ENCODE data around the gene NRP2. TPM values are rescaled to one million over a fixed set of nuclear protein-coding genes. Genes with fewer than 3 reads are reported as not detected.
A peak's percentile ranks its signal among the peaks of the same experiment; 100 is the strongest.

Gene NRP2
- total and polyA plus RNA-seq, 2 donors (not counting 1 experiment from before 2014, with no cell fraction given): 1.8 to 6.8 TPM

DNA sequence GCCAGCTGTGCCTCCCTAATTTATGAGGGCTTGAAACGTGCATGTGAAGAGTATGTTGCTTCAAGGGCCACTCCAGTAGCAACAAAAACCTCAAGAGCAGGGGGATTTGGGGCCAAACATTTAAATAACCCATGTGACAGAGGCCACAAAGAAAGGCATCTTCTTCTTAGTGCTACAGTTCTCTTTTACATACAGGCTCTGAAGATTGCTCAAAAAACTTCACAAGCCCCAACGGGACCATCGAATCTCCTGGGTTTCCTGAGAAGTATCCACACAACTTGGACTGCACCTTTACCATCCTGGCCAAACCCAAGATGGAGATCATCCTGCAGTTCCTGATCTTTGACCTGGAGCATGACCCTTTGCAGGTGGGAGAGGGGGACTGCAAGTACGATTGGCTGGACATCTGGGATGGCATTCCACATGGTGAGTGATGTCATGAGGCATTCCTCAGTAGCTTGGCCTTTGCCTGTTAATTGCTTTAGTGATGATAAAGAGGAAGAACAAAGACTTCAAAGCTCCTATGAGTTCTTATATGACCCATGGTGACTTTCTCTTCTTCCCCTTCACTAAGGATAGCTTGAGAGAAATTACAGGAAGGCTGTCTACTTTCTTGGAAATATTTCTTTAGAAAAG, 40.1 kb downstream of the NRP2 start:
- H2AFZ ChIP-seq (ENCODE audit: insufficient read depth, low read depth, low read length, poor library complexity, severe bottlenecking): no peak overlapping the region
- H3K79me2 ChIP-seq (ENCODE audit: control insufficient read depth, insufficient read depth, low read length): no peaks in the 10 kb centered on the region
- no peak for TF ChIP-seq EZH2 (IDR thresholded peaks at IDR 0.05; ENCODE audit: borderline replicate concordance, insufficient read depth, low read depth, low read length, poor library complexity, severe bottlenecking)
- TF ChIP-seq, protein P1, sequence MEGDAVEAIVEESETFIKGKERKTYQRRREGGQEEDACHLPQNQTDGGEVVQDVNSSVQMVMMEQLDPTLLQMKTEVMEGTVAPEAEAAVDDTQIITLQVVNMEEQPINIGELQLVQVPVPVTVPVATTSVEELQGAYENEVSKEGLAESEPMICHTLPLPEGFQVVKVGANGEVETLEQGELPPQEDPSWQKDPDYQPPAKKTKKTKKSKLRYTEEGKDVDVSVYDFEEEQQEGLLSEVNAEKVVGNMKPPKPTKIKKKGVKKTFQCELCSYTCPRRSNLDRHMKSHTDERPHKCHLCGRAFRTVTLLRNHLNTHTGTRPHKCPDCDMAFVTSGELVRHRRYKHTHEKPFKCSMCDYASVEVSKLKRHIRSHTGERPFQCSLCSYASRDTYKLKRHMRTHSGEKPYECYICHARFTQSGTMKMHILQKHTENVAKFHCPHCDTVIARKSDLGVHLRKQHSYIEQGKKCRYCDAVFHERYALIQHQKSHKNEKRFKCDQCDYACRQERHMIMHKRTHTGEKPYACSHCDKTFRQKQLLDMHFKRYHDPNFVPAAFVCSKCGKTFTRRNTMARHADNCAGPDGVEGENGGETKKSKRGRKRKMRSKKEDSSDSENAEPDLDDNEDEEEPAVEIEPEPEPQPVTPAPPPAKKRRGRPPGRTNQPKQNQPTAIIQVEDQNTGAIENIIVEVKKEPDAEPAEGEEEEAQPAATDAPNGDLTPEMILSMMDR (IDR thresholded peaks at IDR 0.05): no peak
- intact Hi-C loops (cut with micrococcal nuclease): loop anchor here (2.0 to 5.0 kb wide), 2 partner anchors 16 to 40 kb away; partner anchors contain the start of gene NRP2
- no peaks in the 10 kb centered on the region for H3K9me3 ChIP-seq (ENCODE audit: control extremely low read depth in 1 of 3, control insufficient read depth in 2 of 3, insufficient read depth in 1 of 3, low read length in 2 of 3)
- POLR2A ChIA-PET: interaction anchor here (1.2 kb wide), 1 partner anchor 15 kb away, joined by 6 read pairs; no protein-coding TSS in a partner anchor
- no peaks in the 10 kb centered on the region for H3K27me3 ChIP-seq (replicated peaks in 1 of 4; ENCODE audit: control extremely low read depth in 1 of 4, control insufficient read depth in 3 of 4, insufficient read depth in 4 of 4, low read length in 3 of 4)
- no peak overlapping the region for H3K4me3 ChIP-seq (ENCODE audit: control extremely low read depth in 1 of 5, extremely low read depth in 1 of 5, insufficient read depth in 1 of 5, low read depth in 2 of 5, low read length in 4 of 5)
- no peaks in the 10 kb centered on the region for H3K36me3 ChIP-seq (replicated peaks in 1 of 2; ENCODE audit: control extremely low read depth in 1 of 2, control insufficient read depth in 1 of 2, extremely low read depth in 1 of 2, insufficient read depth in 2 of 2, low read length in 1 of 2)
- H3K9ac ChIP-seq (ENCODE audit: low read length): no peak overlapping the region
- Mint-ChIP-seq H3K4me1 (peaks cover 18% of the 10 kb centered on the region), H3K4me3 (peak overlapping the region; percentile 15), H3K9me3 (ENCODE audit: insufficient read depth) (no peaks in the 10 kb centered on the region), H3K27me3 (no peaks in the 10 kb centered on the region), H3K27ac (peak overlapping the region; percentile 68)
- CTCF ChIA-PET: interaction anchor here (2.3 to 3.2 kb wide), 2 partner anchors 44 to 47 kb away, joined by 9 to 12 read pairs; no protein-coding TSS in a partner anchor
- H4K20me1 ChIP-seq (ENCODE audit: control insufficient read depth, insufficient read depth, low read length, poor library complexity, severe bottlenecking): no peaks in the 10 kb centered on the region
- DNase-seq (no peak), ATAC-seq (ENCODE audit: low read depth) (no peak)
- peaks cover 11 to 16% of the 10 kb centered on the region in 2 donors for H3K4me1 ChIP-seq (ENCODE audit: control insufficient read depth in 2 of 2, insufficient read depth in 2 of 2, low read length in 2 of 2)
- no peak overlapping the region for H3K27ac ChIP-seq (ENCODE audit: low read length in 2 of 2)
- peak overlapping the region; percentile 14 for H3K4me2 ChIP-seq (replicated peaks; ENCODE audit: low read depth, low read length, poor library complexity, severe bottlenecking)
- WGBS (ENCODE audit: insufficient coverage): 50% methylated on average over 2 of the region's 4 CpGs

DNA sequence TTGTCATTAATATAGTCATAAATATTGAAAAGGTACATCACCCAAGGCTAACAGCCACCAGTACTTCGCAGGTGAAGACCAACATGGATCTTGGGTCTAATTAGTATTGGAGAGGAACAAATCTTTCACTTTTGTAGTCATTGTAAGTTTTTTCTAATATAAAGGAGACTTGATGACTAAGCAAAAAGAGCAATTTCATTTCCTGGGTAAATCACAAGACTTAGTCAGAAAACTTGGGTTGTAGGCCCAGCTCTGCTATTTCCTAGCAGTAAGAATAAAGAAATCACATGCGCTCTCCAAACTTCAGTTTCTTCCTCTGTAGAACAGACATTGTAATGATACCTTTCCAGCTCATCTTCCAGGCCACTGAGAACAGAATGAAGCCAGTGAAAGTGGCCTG, 40.9 kb downstream of the NRP2 start:
- H3K9me3 Mint-ChIP-seq (ENCODE audit: insufficient read depth): no peaks in the 10 kb centered on the region
- no peaks in the 10 kb centered on the region for H3K27me3 Mint-ChIP-seq
- H3K9ac ChIP-seq (ENCODE audit: low read length): no peak overlapping the region

More for the DNA sequence above, 40.9 kb downstream of the NRP2 start:
- no peaks in the 10 kb centered on the region for H3K79me2 ChIP-seq (ENCODE audit: control insufficient read depth, insufficient read depth, low read length)
- peaks cover 18% of the 10 kb centered on the region for H3K4me1 Mint-ChIP-seq
- H3K4me3 ChIP-seq (ENCODE audit: control extremely low read depth in 1 of 5, extremely low read depth in 1 of 5, insufficient read depth in 1 of 5, low read depth in 2 of 5, low read length in 4 of 5): no peak overlapping the region
- no peak overlapping the region for H3K27ac ChIP-seq (ENCODE audit: low read length in 2 of 2)
- no peak for ATAC-seq (ENCODE audit: low read depth)
- no peak for TF ChIP-seq EZH2 (IDR thresholded peaks at IDR 0.05; ENCODE audit: borderline replicate concordance, insufficient read depth, low read depth, low read length, poor library complexity, severe bottlenecking)
- TF ChIP-seq, protein P1 (IDR thresholded peaks at IDR 0.05): no peak
- H3K4me2 ChIP-seq (replicated peaks; ENCODE audit: low read depth, low read length, poor library complexity, severe bottlenecking): no peak overlapping the region
- CTCF ChIA-PET: interaction anchor here (3.2 kb wide), 1 partner anchor 47 kb away, joined by 12 read pairs; no protein-coding TSS in a partner anchor
- no peak overlapping the region for H3K27ac Mint-ChIP-seq
- no peak for DNase-seq
- peaks cover 11 to 14% of the 10 kb centered on the region in 2 donors for H3K4me1 ChIP-seq (ENCODE audit: control insufficient read depth in 2 of 2, insufficient read depth in 2 of 2, low read length in 2 of 2)
- H3K27me3 ChIP-seq (replicated peaks in 1 of 4; ENCODE audit: control extremely low read depth in 1 of 4, control insufficient read depth in 3 of 4, insufficient read depth in 4 of 4, low read length in 3 of 4): no peaks in the 10 kb centered on the region
- H4K20me1 ChIP-seq (ENCODE audit: control insufficient read depth, insufficient read depth, low read length, poor library complexity, severe bottlenecking): no peaks in the 10 kb centered on the region
- no peak overlapping the region for H3K4me3 Mint-ChIP-seq
- H2AFZ ChIP-seq (ENCODE audit: insufficient read depth, low read depth, low read length, poor library complexity, severe bottlenecking): no peak overlapping the region
- intact Hi-C loops (cut with micrococcal nuclease): loop anchor here (2.0 to 5.0 kb wide), 2 partner anchors 16 to 41 kb away; partner anchors contain the start of gene NRP2
- H3K9me3 ChIP-seq (ENCODE audit: control extremely low read depth in 1 of 3, control insufficient read depth in 2 of 3, insufficient read depth in 1 of 3, low read length in 2 of 3): no peaks in the 10 kb centered on the region
- POLR2A ChIA-PET: no interaction called here
- no peaks in the 10 kb centered on the region for H3K36me3 ChIP-seq (replicated peaks in 1 of 2; ENCODE audit: control extremely low read depth in 1 of 2, control insufficient read depth in 1 of 2, extremely low read depth in 1 of 2, insufficient read depth in 2 of 2, low read length in 1 of 2)
- no CpG with 5 or more reads among the region's 2 CpGs for WGBS (ENCODE audit: insufficient coverage)

Measured in B cell (primary cell).